HG02981 (cell line): ENCODE data around the gene BMP3.
"Not testable (repeated sequence)": the region's sequence is repeated elsewhere in the genome, so short reads cannot be mapped to it uniquely, and the experiment has no call there.

Source experiments
- ATAC-seq: cut with Tn5 transposase; IDR thresholded peaks from one replicate; pipeline ENCODE4 v1.9.1; 2021; ENCODE audit warnings: mild to moderate bottlenecking, moderate library complexity; ENCODE audit not compliant: unreplicated experiment

BMP3 gene, protein sequence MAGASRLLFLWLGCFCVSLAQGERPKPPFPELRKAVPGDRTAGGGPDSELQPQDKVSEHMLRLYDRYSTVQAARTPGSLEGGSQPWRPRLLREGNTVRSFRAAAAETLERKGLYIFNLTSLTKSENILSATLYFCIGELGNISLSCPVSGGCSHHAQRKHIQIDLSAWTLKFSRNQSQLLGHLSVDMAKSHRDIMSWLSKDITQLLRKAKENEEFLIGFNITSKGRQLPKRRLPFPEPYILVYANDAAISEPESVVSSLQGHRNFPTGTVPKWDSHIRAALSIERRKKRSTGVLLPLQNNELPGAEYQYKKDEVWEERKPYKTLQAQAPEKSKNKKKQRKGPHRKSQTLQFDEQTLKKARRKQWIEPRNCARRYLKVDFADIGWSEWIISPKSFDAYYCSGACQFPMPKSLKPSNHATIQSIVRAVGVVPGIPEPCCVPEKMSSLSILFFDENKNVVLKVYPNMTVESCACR

GRCh38 chr4:81030061-81030980 is at the start of gene BMP3:
Gene BMP3 (plus strand): TSS chr4:81030708. CDS start chr4:81031285, 577 bp downstream.
- ATAC-seq, result no peak

DNA sequence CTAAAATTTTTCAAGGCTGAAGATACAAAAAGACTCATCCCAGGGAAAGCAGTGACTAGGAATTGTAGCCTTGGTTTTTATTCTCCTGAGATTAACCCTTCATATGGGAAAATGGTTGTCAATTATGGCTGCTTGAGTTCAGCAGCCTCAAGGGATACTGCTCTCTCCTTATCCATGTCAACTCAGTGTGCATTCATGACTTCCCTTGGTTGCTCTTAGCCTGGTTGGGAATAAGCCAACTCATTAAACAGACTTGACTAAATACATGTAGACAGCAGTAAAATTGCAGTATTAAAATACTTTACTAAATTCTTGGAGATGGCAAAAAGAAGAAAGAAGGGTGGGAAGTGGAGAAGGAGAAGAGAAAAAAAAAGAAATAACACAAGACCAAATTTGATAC is 44.5 kb upstream of the BMP3 start:
- ATAC-seq, result no peak

DNA sequence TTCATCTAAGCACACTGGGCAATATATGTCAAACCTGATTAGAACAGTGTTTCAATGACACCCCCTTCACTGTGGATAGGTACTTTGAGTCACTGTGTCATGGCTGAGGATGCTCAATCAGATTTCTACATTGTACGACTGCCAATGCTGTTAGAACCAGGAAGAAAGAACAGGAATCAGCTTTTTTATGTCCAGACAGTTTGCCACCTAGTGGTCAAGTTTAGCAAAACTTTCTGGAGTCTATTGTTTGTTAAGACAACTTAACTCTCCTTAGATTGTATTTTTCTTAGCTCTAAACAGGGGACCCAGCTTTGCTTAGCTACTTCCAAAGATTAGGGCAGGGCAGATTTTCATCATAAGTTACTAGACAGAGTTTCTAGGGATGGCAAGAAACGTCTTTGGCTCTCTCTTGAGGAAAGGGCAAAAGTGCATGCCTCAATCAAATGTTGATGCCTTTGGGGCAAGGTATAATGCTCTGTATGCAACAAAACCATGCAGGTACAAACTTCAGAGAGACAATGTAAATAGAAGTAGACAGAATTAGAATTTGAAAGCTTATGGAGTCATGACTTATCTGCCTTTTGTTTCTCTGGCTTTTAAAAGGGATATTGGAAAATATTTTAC is 40.5 kb upstream of the BMP3 start:
- ATAC-seq, result no peak

GRCh38 chr4:80990851-80991250 is 39.7 kb upstream of the BMP3 start:
- ATAC-seq, result no peak

DNA sequence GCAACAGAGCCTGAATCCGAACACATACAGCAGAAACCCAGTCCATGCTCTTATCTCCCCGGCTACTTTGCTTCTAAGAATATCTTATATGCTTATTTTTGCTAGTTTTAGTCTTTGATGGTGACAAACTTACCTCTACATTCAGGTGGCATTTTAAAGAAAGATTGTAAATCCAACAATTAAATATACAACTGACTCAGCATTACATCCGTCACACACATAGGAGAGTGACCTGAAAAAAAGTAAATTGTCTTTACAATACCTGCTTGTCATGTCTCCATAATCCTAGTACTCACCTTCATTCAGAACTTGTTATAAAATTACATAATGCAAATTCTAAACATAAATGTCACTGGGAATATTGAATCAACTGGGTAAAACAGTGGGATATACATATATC is 30.6 kb upstream of the BMP3 start:
- ATAC-seq, result no peak

GRCh38 chr4:81003597-81004111 is 26.9 kb upstream of the BMP3 start:
- peak; percentile 99 for ATAC-seq

- no peak for ATAC-seq
Observed at GRCh38 chr4:81007417-81007816, 23.1 kb upstream of the BMP3 start.

- ATAC-seq, result not testable (repeated sequence)
Observed at GRCh38 chr4:81016566-81016965, 13.9 kb upstream of the BMP3 start.

GRCh38 chr4:81019006-81019405 is 11.5 kb upstream of the BMP3 start:
- ATAC-seq, result no peak

- no peak for ATAC-seq
Observed at GRCh38 chr4:81021142-81021944, 9.2 kb upstream of the BMP3 start.

DNA sequence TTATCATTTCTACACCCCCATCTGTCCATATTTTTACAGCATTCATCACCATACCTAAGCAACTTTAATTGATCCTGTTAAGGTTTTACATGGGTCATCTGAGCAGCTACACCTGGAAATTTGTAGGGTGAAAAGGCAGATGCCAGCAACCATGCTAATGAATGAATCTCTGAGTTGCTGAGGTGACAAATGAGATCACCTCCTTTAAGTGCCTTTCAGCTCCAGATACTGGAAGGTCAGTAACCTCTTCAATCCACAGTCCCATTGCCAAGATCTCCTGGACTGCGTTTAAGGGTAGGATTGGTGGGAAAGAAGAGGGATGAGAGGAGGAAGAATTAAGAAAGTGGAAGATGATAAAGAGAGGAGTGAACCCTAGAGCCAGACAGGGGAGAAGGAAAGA is 8.5 kb upstream of the BMP3 start:
- no peak for ATAC-seq

DNA sequence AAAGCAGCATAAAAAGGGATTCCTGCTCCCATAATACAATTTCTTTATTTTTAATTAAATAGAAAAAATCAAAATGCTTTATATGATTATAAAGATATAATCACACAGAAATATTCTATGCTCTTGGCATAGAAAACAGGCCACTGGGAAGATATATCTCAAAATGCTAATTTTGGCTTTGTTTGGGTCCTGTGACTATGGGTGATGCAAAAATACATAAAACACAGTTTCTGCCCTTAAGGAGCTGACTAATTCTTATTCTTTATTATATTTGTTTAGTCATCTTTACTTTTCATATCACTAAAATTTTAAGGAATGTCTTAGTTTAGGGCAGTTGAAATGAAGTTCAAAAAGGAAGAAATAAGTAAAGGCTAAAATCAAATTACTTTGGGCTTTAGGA is 7.0 kb upstream of the BMP3 start:
- no peak for ATAC-seq

DNA sequence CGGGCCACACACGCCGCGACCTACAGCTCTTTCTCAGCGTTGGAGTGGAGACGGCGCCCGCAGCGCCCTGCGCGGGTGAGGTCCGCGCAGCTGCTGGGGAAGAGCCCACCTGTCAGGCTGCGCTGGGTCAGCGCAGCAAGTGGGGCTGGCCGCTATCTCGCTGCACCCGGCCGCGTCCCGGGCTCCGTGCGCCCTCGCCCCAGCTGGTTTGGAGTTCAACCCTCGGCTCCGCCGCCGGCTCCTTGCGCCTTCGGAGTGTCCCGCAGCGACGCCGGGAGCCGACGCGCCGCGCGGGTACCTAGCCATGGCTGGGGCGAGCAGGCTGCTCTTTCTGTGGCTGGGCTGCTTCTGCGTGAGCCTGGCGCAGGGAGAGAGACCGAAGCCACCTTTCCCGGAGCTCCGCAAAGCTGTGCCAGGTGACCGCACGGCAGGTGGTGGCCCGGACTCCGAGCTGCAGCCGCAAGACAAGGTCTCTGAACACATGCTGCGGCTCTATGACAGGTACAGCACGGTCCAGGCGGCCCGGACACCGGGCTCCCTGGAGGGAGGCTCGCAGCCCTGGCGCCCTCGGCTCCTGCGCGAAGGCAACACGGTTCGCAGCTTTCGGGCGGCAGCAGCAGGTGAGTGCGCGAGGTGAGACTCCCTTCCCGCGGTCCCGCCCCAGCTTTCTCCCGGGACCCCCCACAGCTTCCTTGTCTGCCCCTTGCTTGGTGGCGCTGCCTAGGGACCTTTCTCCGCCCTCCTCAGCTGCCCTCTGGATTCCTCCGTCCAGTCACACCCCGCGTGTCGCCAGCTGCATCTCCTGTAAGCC is 678 bp downstream of the BMP3 start:
- no peak for ATAC-seq

DNA sequence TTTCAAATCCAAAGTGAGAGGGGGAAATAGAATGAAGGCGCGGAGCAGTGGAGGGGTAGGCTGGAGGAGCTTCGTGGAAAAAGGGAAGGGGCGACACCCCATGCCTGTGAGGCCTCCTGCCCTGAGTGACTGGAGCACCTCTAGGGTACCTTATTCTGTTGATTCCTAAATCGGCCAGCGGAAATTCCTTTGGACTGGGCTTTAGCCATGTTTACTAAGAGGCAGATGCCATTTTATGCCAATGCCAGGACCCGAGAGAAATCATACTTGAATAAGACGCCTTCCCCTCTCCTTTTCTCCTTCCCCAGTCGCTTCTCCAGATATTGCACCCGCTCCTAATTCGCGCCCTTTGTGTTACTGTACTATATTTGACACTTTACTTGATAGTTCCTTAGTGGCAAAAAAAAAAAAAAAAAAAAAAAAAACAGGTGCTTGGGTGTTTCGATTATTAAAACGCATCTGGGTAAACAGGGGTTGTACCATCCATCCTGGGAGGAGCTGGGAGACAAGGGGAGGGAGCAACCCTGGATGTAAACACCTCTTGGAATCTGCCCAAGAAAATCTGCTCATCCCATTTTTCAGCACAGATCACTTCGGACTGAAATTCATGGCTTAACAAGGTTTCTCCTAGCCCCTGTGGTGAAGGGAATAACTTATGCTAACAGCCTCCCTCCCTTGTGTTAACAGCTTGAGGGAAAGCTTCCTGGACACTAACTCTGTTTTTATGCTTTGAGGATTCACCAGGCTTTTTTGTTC is 1.5 kb downstream of the BMP3 start:
- no peak for ATAC-seq

DNA sequence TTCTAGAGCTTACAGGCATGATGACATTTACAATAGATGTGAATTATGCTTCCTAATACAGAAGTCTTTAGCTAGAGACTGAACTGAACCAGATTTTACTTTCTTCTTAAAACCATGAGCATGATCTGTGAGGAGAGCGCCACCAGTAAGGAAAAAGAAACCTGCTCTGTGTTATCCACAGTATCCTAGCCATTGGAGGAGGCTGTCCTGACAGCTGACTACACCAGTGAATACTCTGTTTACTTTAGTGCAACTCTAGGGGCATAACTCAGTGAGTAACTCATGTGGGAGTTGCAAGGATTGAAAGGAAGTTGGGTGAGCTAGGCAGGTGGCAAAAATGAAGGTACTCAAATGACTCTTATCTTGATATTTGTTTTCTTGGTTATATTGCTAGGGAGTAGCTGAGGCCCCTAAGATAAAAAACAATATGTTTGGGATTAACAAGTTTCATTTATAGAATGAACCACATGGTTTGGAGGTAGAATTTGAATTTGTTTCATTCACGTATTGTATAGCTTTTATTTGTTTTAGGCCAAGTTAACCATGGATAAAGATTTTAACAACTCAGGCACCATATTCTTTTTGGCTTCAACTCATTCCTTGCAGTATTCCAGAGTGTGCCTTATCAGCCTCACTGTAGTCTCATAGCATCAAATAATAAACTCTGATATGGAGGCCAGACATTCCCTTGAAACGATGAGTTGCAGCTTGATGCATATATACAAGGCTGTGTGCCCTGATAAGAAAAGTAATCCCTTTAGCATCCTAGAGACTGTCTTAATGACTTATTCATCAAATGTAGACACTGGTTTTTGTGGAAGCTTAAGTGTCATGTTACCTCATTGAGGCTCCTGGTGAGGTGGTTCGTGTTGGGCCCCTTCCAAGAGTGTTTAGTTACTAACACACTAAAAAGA is 2.5 kb downstream of the BMP3 start:
- no peak for ATAC-seq

DNA sequence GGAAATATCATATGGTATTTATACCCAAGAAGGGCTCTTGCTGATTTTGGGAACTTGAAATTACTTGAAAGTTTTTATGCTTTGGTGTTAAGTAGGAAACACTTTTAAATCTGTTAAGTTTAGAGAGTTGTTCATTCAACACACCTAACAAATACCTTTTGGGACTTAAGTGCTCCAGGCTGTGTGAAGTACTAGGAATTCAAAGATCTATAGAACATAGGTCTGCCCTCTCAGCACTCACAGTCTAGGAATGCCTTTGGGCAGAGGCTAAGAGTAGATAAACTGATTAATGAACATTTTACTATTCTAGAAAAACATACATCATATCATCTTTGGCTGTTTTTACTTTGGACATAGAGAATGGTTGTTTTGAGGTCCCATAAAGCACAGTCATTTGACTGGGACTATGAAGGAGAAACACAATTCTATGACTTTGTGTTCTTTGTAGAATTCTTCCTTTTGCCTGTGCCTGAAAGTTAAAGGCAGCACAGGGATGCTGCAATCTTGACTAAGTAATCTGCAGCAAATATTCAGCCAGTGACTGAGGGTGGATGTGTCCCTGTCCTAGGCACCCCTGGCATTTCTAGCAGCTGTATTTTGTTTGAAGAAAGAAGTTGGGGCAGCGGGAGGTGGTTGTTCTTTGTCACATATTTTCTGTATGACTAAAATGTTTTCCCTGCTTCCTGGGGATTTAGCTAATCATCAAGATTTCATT is 8.3 kb downstream of the BMP3 start:
- ATAC-seq, result no peak

GRCh38 chr4:81039351-81039972 is 9.0 kb downstream of the BMP3 start:
- ATAC-seq, result no peak
